Measurements from ENCODE around the gene RGSL1. TPM values are rescaled to one million over a fixed set of nuclear protein-coding genes. Genes with fewer than 3 reads are reported as not detected.

Gene RGSL1
- total and polyA plus RNA-seq, 2 experiments from 2014 or later = not detected

DNA sequence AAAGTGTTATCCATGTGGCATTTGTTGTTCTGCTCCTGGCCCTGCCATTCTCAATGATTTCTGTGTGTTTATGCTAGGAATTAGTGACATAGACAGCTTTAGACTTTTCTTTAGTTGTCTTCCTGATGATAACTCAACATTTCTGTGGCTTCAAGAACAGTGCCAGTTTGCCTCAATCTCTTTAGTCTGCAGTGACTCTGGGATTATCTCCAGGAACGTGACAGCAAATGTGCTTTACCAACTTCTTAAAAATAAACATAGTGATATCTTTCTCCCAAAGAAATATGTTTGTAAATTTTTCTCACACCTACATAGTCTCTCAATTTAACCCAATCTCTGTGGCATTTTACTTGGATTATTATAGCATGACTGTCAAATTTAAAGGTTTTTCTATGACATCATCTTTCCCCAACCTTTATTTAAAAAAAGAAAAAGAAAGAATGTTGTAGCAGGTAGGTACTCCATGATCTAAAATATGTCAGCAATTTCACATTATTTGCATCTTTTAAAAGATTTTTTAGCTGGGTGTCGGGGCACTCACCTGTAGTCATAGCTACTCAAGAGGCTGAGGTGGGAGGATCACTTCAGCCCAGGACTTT is 114.6 kb downstream of the RGSL1 start:
- Histone ChIP-seq H3F3A (ENCODE audit: insufficient read depth) (no peaks in the 10 kb centered on the region), H3K27me3 (replicated peaks; ENCODE audit: insufficient read depth) (no peaks in the 10 kb centered on the region), H3K4me1 (ENCODE audit: insufficient read depth) (no peaks in the 10 kb centered on the region), H3K4me3 (no peak overlapping the region), H2AFZ (no peak overlapping the region), H3K9ac (no peak overlapping the region), H3K9me2 (ENCODE audit: insufficient read depth) (no peaks in the 10 kb centered on the region), H3K36me3 (ENCODE audit: low read depth) (no peaks in the 10 kb centered on the region), H3K79me2 (ENCODE audit: insufficient read depth) (no peaks in the 10 kb centered on the region), H4K20me1 (ENCODE audit: insufficient read depth) (no peaks in the 10 kb centered on the region), H3K4me2 (ENCODE audit: unreplicated experiment) (no peak overlapping the region), H3K27ac (no peak overlapping the region), H3K9me3 (ENCODE audit: low read depth) (no peaks in the 10 kb centered on the region)
- TF ChIP-seq EZH2phosphoT487 (IDR thresholded peaks at IDR 0.05; ENCODE audit: insufficient read depth, low read depth) = no peak
- no peak for TF ChIP-seq EZH2 (IDR thresholded peaks at IDR 0.05; ENCODE audit: insufficient read depth, poor library complexity, severe bottlenecking)
- in situ Hi-C loops (cut with MboI) = no loop called here
- DNase-seq = no peak
- 38 to 43% methylated on average over 2 of the region's 2 CpGs for WGBS, 2 experiments (ENCODE audit: low coverage in 1 of 2, low lambda C conversion rate in 2 of 2, missing lambda C conversion rate in 2 of 2)

- Histone ChIP-seq H3K27ac (no peak overlapping the region), H3F3A (ENCODE audit: insufficient read depth) (no peaks in the 10 kb centered on the region), H2AFZ (no peak overlapping the region), H3K9me2 (ENCODE audit: insufficient read depth) (no peaks in the 10 kb centered on the region), H3K9ac (no peak overlapping the region), H3K36me3 (ENCODE audit: low read depth) (no peaks in the 10 kb centered on the region), H3K79me2 (ENCODE audit: insufficient read depth) (no peaks in the 10 kb centered on the region), H3K4me1 (ENCODE audit: insufficient read depth) (no peaks in the 10 kb centered on the region), H3K9me3 (ENCODE audit: low read depth) (no peaks in the 10 kb centered on the region), H3K4me3 (no peak overlapping the region), H3K4me2 (ENCODE audit: unreplicated experiment) (no peak overlapping the region), H3K27me3 (replicated peaks; ENCODE audit: insufficient read depth) (no peaks in the 10 kb centered on the region), H4K20me1 (ENCODE audit: insufficient read depth) (no peaks in the 10 kb centered on the region)
- DNase-seq = no peak
- in situ Hi-C loops (cut with MboI) = no loop called here
- 62 to 68% methylated on average over 3 of the region's 3 CpGs for WGBS, 2 experiments (ENCODE audit: low coverage in 1 of 2, low lambda C conversion rate in 2 of 2, missing lambda C conversion rate in 2 of 2)
- no peak for TF ChIP-seq EZH2 (IDR thresholded peaks at IDR 0.05; ENCODE audit: insufficient read depth, poor library complexity, severe bottlenecking)
- no peak for TF ChIP-seq EZH2phosphoT487 (IDR thresholded peaks at IDR 0.05; ENCODE audit: insufficient read depth, low read depth)
Observed at GRCh38 chr1:182565537-182565936, 115.6 kb downstream of the RGSL1 start.

- no peaks in the 10 kb centered on the region for H3K79me2 ChIP-seq (ENCODE audit: insufficient read depth)
- no peak for TF ChIP-seq EZH2phosphoT487 (IDR thresholded peaks at IDR 0.05; ENCODE audit: insufficient read depth, low read depth)
- TF ChIP-seq EZH2 (IDR thresholded peaks at IDR 0.05; ENCODE audit: insufficient read depth, poor library complexity, severe bottlenecking) = no peak
- H3K4me2 ChIP-seq (ENCODE audit: unreplicated experiment) = no peak overlapping the region
- H3K36me3 ChIP-seq (ENCODE audit: low read depth) = no peaks in the 10 kb centered on the region
- H3K27me3 ChIP-seq (replicated peaks; ENCODE audit: insufficient read depth) = no peaks in the 10 kb centered on the region
- no peaks in the 10 kb centered on the region for H4K20me1 ChIP-seq (ENCODE audit: insufficient read depth)
- in situ Hi-C loops (cut with MboI) = no loop called here
- no peak overlapping the region for H2AFZ ChIP-seq
- no peak for DNase-seq
- no peaks in the 10 kb centered on the region for H3K4me1 ChIP-seq (ENCODE audit: insufficient read depth)
- no peaks in the 10 kb centered on the region for H3F3A ChIP-seq (ENCODE audit: insufficient read depth)
- no peaks in the 10 kb centered on the region for H3K9me3 ChIP-seq (ENCODE audit: low read depth)
- no peaks in the 10 kb centered on the region; the same call in 1 of the 2 replicates for H3K9me2 ChIP-seq (ENCODE audit: insufficient read depth)
- H3K27ac ChIP-seq = no peak overlapping the region
- no peak overlapping the region for H3K4me3 ChIP-seq
- H3K9ac ChIP-seq = no peak overlapping the region
- WGBS, 2 experiments (ENCODE audit: low coverage in 1 of 2, low lambda C conversion rate in 2 of 2, missing lambda C conversion rate in 2 of 2) = 85 to 86% methylated on average over 5 of the region's 5 CpGs
Observed at GRCh38 chr1:182567629-182568028, 117.7 kb downstream of the RGSL1 start.

GRCh38 chr1:182568647-182569284 is 118.8 kb downstream of the RGSL1 start:
- no peaks in the 10 kb centered on the region; the same call in 1 of the 2 replicates for H3K9me2 ChIP-seq (ENCODE audit: insufficient read depth)
- no peaks in the 10 kb centered on the region for H3K4me1 ChIP-seq (ENCODE audit: insufficient read depth)
- H2AFZ ChIP-seq = no peak overlapping the region
- no peak overlapping the region for H3K27ac ChIP-seq
- TF ChIP-seq EZH2phosphoT487 (IDR thresholded peaks at IDR 0.05; ENCODE audit: insufficient read depth, low read depth) (no peak), EZH2 (IDR thresholded peaks at IDR 0.05; ENCODE audit: insufficient read depth, poor library complexity, severe bottlenecking) (no peak)
- H3K27me3 ChIP-seq (replicated peaks; ENCODE audit: insufficient read depth) = no peaks in the 10 kb centered on the region
- no peaks in the 10 kb centered on the region for H3F3A ChIP-seq (ENCODE audit: insufficient read depth)
- no peak overlapping the region for H3K4me3 ChIP-seq
- H3K79me2 ChIP-seq (ENCODE audit: insufficient read depth) = no peaks in the 10 kb centered on the region
- H3K9ac ChIP-seq = no peak overlapping the region
- WGBS, 2 experiments (ENCODE audit: low coverage in 1 of 2, low lambda C conversion rate in 2 of 2, missing lambda C conversion rate in 2 of 2) = 77 to 87% methylated on average over 3 of the region's 3 CpGs
- no peaks in the 10 kb centered on the region for H4K20me1 ChIP-seq (ENCODE audit: insufficient read depth)
- no peak overlapping the region for H3K4me2 ChIP-seq (ENCODE audit: unreplicated experiment)
- no peaks in the 10 kb centered on the region for H3K36me3 ChIP-seq (ENCODE audit: low read depth)
- H3K9me3 ChIP-seq (ENCODE audit: low read depth) = no peaks in the 10 kb centered on the region
- in situ Hi-C loops (cut with MboI) = no loop called here
- no peak for DNase-seq

Data from GM23248 (cell line).